ENCODE results near the gene HDAC7. TPM values are rescaled to one million over a fixed set of nuclear protein-coding genes. Genes with fewer than 3 reads are reported as not detected.

HDAC7 gene
- total RNA-seq, 2 experiments from 2014 or later, result 257 to 280 TPM

- peak overlapping the region; percentile 21 for H3K27ac Mint-ChIP-seq
- no peaks in the 10 kb centered on the region for H3K9me3 Mint-ChIP-seq
- peak; percentile 55 for DNase-seq
- intact Hi-C loops (cut with micrococcal nuclease), result loop anchor here (1.0 to 5.0 kb wide), 2 partner anchors 81 to 187 kb away; partner anchors contain the start of gene RAPGEF3
- H3K36me3 Mint-ChIP-seq, result peaks cover 13% of the 10 kb centered on the region
- no peak overlapping the region for H3K4me3 Mint-ChIP-seq
- POLR2A ChIA-PET, result interaction anchor here (1.1 to 6.5 kb wide), 12 partner anchors 11 to 96 kb away, joined by 3 to 70 read pairs (median 7); partner anchors contain the start of gene HDAC7
- CTCF ChIA-PET, result interaction anchor here (0.6 to 17.3 kb wide), 42 partner anchors 9 to 510 kb away, joined by 3 to 795 read pairs (median 8); partner anchors contain the start of genes ENDOU, HDAC7, RAPGEF3 and SLC48A1
- peaks cover 49% of the 10 kb centered on the region for H3K4me1 Mint-ChIP-seq (ENCODE audit: low read depth)
- no peaks in the 10 kb centered on the region for H3K27me3 Mint-ChIP-seq
These were observed 18.7 kb upstream of the HDAC7 start for GRCh38 chr12:47838286-47838931.

DNA sequence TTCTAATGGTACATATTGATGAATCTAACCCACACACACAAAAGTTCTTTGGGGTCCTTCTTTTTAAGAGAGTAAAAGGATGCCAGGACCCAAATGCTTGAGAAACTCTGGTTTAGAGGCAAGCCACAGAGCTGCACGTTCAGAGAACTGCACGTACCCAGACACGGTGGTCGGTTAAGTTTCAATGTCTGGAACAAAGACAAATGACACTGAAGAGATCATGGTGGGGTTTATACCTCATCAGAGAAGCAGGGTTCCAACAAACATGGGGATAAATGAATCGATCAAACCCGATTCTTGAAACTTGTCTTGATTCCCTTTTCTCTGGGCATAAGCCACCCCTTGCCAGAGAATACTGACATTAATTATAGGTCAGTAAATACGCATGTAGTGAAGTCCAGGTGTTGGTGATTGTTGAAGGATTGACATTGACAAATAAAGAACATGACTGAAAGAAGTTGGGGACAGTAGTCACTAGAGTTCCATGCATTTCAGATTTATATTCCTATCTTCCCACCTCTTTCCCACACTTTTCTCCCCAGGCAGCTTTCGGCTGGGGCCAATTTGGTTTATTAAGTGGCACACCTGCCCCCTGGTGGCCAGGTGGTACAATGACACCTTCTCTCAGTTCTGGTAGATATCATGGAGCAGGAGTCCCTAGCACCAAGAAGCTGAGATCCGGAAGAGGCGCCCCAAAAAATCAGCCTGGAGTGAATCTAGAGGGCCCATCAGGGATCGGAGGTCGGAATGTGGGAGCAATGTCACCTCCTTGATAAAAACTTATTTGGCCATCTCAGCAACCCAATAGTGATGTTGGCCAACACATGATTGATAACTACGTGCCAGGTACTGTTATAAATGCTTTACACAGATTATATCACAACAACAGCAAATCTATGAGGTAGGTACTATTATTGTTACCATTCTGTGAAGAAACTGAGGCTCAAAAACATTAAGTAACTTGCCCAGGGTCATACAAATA is 17.8 kb upstream of the HDAC7 start:
- intact Hi-C loops (cut with micrococcal nuclease), result loop anchor here (1.0 to 5.0 kb wide), 6 partner anchors 40 to 186 kb away; partner anchors contain the start of gene RAPGEF3
- DNase-seq, result peak; percentile 76
- Mint-ChIP-seq H3K4me3 (no peak overlapping the region), H3K4me1 (ENCODE audit: low read depth) (peaks cover 59% of the 10 kb centered on the region), H3K9me3 (no peaks in the 10 kb centered on the region), H3K27me3 (no peaks in the 10 kb centered on the region), H3K27ac (peak overlapping the region; percentile 68), H3K36me3 (peaks cover 6% of the 10 kb centered on the region)
- ChIA-PET CTCF (interaction anchor here (0.6 to 17.3 kb wide), 34 partner anchors 8 to 509 kb away, joined by 3 to 795 read pairs (median 10); partner anchors contain the start of genes ENDOU, HDAC7, RAPGEF3 and SLC48A1), POLR2A (interaction anchor here (1.1 to 6.5 kb wide), 11 partner anchors 10 to 95 kb away, joined by 3 to 70 read pairs (median 7); partner anchors contain the start of gene HDAC7)

DNA sequence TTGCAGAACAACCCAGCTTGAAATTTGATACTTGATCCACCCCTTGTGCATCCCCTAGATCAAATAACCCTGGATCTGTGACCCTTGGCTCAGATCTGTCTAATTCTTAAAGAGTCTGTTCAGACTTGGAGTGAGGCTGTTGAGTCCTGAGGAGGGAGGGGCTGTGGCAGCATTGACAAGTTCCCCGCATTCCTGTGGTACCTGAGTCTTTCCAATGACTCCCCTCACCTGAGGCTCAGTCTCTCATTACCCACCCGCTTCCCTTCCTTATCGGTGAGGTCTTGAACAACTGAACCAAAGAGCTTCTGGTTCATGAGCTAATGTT is 16.1 kb upstream of the HDAC7 start:
- H3K27ac Mint-ChIP-seq, result peak overlapping the region; percentile 98
- H3K4me3 Mint-ChIP-seq, result no peak overlapping the region
- H3K36me3 Mint-ChIP-seq, result peaks cover under 1% of the 10 kb centered on the region
- ChIA-PET POLR2A (interaction anchor here (1.0 to 10.5 kb wide), 3 partner anchors 21 to 55 kb away, joined by 3 to 540 read pairs (median 3); partner anchors contain the start of gene HDAC7), CTCF (interaction anchor here (0.7 to 17.3 kb wide), 15 partner anchors 9 to 128 kb away, joined by 3 to 795 read pairs (median 5); partner anchors contain the start of genes HDAC7 and TMEM106C)
- no peaks in the 10 kb centered on the region for H3K27me3 Mint-ChIP-seq
- no peaks in the 10 kb centered on the region for H3K9me3 Mint-ChIP-seq
- no peak for DNase-seq
- H3K4me1 Mint-ChIP-seq (ENCODE audit: low read depth), result peaks cover 65% of the 10 kb centered on the region
- intact Hi-C loops (cut with micrococcal nuclease), result loop anchor here (5.0 kb wide), 1 partner anchor 78 kb away; the partner anchor contains the start of gene RAPGEF3

- peak overlapping the region; percentile 98 for H3K27ac Mint-ChIP-seq
- no peak overlapping the region for H3K4me3 Mint-ChIP-seq
- ChIA-PET POLR2A (interaction anchor here (1.0 to 10.5 kb wide), 5 partner anchors 11 to 55 kb away, joined by 3 to 540 read pairs (median 8); partner anchors contain the start of gene HDAC7), CTCF (interaction anchor here (0.9 to 17.3 kb wide), 12 partner anchors 8 to 125 kb away, joined by 3 to 795 read pairs (median 6); partner anchors contain the start of gene HDAC7)
- no peaks in the 10 kb centered on the region for H3K9me3 Mint-ChIP-seq
- H3K36me3 Mint-ChIP-seq, result peaks cover 2% of the 10 kb centered on the region
- no peaks in the 10 kb centered on the region for H3K27me3 Mint-ChIP-seq
- intact Hi-C loops (cut with micrococcal nuclease), result loop anchor here (5.0 kb wide), 1 partner anchor 78 kb away; the partner anchor contains the start of gene RAPGEF3
- peaks cover 71% of the 10 kb centered on the region for H3K4me1 Mint-ChIP-seq (ENCODE audit: low read depth)
- DNase-seq, result no peak
These were observed 15.5 kb upstream of the HDAC7 start for GRCh38 chr12:47835006-47835830.

DNA sequence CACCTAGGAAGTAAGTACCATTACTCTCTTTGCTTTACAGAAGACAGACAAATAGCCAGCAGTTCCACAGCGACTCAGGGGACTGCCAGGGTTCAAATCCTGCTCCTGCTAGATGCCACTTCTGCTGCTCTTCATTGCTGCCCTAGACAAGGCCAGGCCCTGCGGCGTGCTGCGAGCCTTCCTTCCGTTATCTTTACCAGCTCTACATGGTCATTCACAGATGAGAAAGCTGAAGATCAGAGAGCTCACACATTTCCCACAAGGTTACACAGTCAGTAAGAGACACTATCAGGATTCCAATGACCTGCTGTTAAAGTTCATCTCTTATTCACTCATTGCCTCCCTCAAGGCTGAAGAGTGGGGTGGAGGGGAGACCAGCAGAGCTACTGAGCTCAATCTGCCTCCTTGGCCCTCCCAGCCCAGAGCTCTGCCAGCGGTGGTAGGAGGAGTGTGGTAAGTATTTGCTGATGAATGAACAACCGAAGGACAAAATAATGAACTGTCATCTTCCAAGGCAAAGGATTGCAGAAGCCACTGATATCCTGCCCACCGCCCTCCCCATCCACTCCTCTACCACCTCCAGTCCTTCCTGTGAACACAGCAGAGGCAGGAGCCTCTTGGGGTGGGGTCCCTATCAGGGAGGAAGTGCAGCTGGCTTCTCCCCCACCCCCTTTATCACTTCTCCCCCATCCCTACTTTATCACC is 14.6 kb upstream of the HDAC7 start:
- peak overlapping the region; percentile 98 for H3K27ac Mint-ChIP-seq
- no peaks in the 10 kb centered on the region for H3K9me3 Mint-ChIP-seq
- H3K27me3 Mint-ChIP-seq, result no peaks in the 10 kb centered on the region
- peak overlapping the region; percentile 77 for H3K4me3 Mint-ChIP-seq
- H3K36me3 Mint-ChIP-seq, result peaks cover 2% of the 10 kb centered on the region
- peaks cover 76% of the 10 kb centered on the region for H3K4me1 Mint-ChIP-seq (ENCODE audit: low read depth)
- intact Hi-C loops (cut with micrococcal nuclease), result no loop called here
- peak; percentile 43 for DNase-seq
- ChIA-PET CTCF (interaction anchor here (0.7 to 17.3 kb wide), 11 partner anchors 25 to 129 kb away, joined by 3 to 795 read pairs (median 12); partner anchors contain the start of genes HDAC7, SLC48A1 and TMEM106C), POLR2A (interaction anchor here (1.0 to 10.5 kb wide), 8 partner anchors 10 to 79 kb away, joined by 3 to 540 read pairs (median 10); partner anchors contain the start of gene HDAC7)

DNA sequence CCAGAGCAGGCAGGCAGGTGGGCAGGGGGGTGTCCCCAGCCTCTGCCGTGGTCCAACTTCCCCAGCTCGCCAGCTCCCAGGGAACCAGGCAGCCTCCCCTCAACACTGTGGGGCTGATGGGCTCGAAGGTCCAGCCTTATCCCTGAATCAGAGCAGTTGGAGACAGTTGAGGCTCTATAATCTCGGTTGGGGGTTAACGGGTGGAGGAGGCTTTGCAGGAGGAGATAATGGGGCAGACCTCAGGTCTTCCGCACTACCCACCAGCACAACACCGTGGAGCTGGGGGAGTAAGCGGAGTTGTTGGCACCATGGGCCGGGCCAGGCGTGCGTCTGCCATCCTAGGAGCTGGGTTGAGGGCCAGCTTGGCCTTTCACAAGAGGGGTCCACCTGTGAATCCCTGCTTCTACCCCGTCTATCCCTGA is 13.9 kb upstream of the HDAC7 start:
- Mint-ChIP-seq H3K4me1 (ENCODE audit: low read depth) (peaks cover 83% of the 10 kb centered on the region), H3K27ac (peak overlapping the region; percentile 98), H3K4me3 (peak overlapping the region; percentile 77), H3K27me3 (no peaks in the 10 kb centered on the region), H3K9me3 (no peaks in the 10 kb centered on the region), H3K36me3 (peaks cover 2% of the 10 kb centered on the region)
- CTCF ChIA-PET, result interaction anchor here (0.7 to 17.3 kb wide), 14 partner anchors 9 to 130 kb away, joined by 3 to 795 read pairs (median 10); partner anchors contain the start of genes HDAC7, SLC48A1 and TMEM106C
- intact Hi-C loops (cut with micrococcal nuclease), result no loop called here
- DNase-seq, result no peak
- POLR2A ChIA-PET, result interaction anchor here (0.6 to 10.5 kb wide), 17 partner anchors 9 to 128 kb away, joined by 3 to 540 read pairs (median 7); partner anchors contain the start of genes HDAC7, RAPGEF3, RPAP3 and SLC48A1

DNA sequence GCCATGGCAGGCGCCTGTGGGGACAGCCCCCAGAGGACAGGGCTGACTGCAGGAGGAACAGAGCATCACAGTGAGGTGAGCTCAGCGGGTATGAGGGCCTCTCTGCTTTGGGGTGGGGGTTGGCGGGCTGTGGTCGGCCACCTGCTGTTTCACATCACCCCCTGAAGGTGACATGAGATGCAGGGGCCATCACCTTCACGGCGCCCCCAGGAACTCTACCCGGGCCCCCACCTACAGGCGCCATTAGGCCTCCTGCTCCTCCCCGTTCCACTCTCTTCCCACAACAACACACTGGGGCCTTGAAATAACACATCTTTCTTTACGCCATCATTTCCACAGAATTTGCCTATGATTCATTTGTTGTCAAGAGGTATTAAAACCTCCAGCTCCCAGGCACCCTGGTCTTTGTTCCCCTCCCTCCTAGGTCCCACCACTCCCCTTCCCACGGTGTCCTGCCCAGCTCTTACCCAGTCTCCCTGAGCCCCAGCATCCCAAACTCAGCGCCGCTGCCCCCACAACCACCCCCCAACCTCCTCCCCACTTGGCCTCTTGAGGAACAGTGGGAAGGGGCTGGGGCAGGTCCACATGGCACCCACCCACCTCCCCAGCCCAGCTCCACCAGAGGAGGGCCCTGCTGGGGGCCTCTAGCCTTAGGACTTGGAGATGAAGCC is 12.7 kb upstream of the HDAC7 start:
- H3K9me3 Mint-ChIP-seq, result no peaks in the 10 kb centered on the region
- H3K4me1 Mint-ChIP-seq (ENCODE audit: low read depth), result peaks cover 83% of the 10 kb centered on the region
- intact Hi-C loops (cut with micrococcal nuclease), result loop anchor here (1.0 kb wide), 5 partner anchors 8 to 53 kb away; partner anchors contain the start of gene HDAC7
- H3K4me3 Mint-ChIP-seq, result peak overlapping the region; percentile 77
- ChIA-PET CTCF (interaction anchor here (0.7 to 17.3 kb wide), 15 partner anchors 8 to 131 kb away, joined by 3 to 795 read pairs (median 7); partner anchors contain the start of genes HDAC7, RAPGEF3 and TMEM106C), POLR2A (interaction anchor here (0.7 to 10.5 kb wide), 19 partner anchors 8 to 133 kb away, joined by 3 to 540 read pairs (median 5); partner anchors contain the start of genes HDAC7, RAPGEF3, RPAP3 and SLC48A1)
- DNase-seq, result peak; percentile 89
- H3K27ac Mint-ChIP-seq, result peak overlapping the region; percentile 98
- no peaks in the 10 kb centered on the region for H3K27me3 Mint-ChIP-seq
- H3K36me3 Mint-ChIP-seq, result peaks cover 2% of the 10 kb centered on the region

GRCh38 chr12:47829584-47829983 is 9.9 kb upstream of the HDAC7 start:
- ChIA-PET POLR2A (interaction anchor here (1.1 to 10.5 kb wide), 2 partner anchors 12 to 14 kb away, joined by 3 to 540 read pairs; partner anchors contain the start of gene HDAC7), CTCF (interaction anchor here (0.6 to 17.3 kb wide), 4 partner anchors 8 to 87 kb away, joined by 3 to 795 read pairs (median 226); partner anchors contain the start of gene HDAC7)
- intact Hi-C loops (cut with micrococcal nuclease), result no loop called here
- DNase-seq, result no peak
- peaks cover 2% of the 10 kb centered on the region for H3K36me3 Mint-ChIP-seq
- no peaks in the 10 kb centered on the region for H3K27me3 Mint-ChIP-seq
- H3K27ac Mint-ChIP-seq, result peak overlapping the region; percentile 81
- peaks cover 89% of the 10 kb centered on the region for H3K4me1 Mint-ChIP-seq (ENCODE audit: low read depth)
- no peaks in the 10 kb centered on the region for H3K9me3 Mint-ChIP-seq
- H3K4me3 Mint-ChIP-seq, result peak overlapping the region; percentile 60

GRCh38 chr12:47828976-47829482 is 9.3 kb upstream of the HDAC7 start:
- ChIA-PET POLR2A (interaction anchor here (1.1 to 10.5 kb wide), 3 partner anchors 13 to 39 kb away, joined by 3 to 540 read pairs (median 3); partner anchors contain the start of gene HDAC7), CTCF (interaction anchor here (5.8 to 17.3 kb wide), 3 partner anchors 9 to 86 kb away, joined by 72 to 795 read pairs (median 379); partner anchors contain the start of gene HDAC7)
- peak overlapping the region; percentile 60 for H3K4me3 Mint-ChIP-seq
- peak; percentile 55 for DNase-seq
- intact Hi-C loops (cut with micrococcal nuclease), result no loop called here
- no peaks in the 10 kb centered on the region for H3K27me3 Mint-ChIP-seq
- no peaks in the 10 kb centered on the region for H3K9me3 Mint-ChIP-seq
- H3K36me3 Mint-ChIP-seq, result peaks cover 2% of the 10 kb centered on the region
- peak overlapping the region; percentile 81 for H3K27ac Mint-ChIP-seq
- H3K4me1 Mint-ChIP-seq (ENCODE audit: low read depth), result peaks cover 89% of the 10 kb centered on the region
